ENCODE measurements around the gene SLC8A1.

Gene SLC8A1

GRCh38 chr2:40348038-40348437 lies 103.9 kb downstream of the SLC8A1 start:
- no peak for DNase-seq

GRCh38 chr2:40346535-40347354 lies 105.1 kb downstream of the SLC8A1 start:
- no peak for DNase-seq

- DNase-seq, result no peak
Observed at GRCh38 chr2:40344364-40344763, 107.5 kb downstream of the SLC8A1 start.

GRCh38 chr2:40343902-40344301 lies 108.0 kb downstream of the SLC8A1 start:
- no peak for DNase-seq

GRCh38 chr2:40341198-40341597 lies 110.7 kb downstream of the SLC8A1 start:
- no peak for DNase-seq

DNA sequence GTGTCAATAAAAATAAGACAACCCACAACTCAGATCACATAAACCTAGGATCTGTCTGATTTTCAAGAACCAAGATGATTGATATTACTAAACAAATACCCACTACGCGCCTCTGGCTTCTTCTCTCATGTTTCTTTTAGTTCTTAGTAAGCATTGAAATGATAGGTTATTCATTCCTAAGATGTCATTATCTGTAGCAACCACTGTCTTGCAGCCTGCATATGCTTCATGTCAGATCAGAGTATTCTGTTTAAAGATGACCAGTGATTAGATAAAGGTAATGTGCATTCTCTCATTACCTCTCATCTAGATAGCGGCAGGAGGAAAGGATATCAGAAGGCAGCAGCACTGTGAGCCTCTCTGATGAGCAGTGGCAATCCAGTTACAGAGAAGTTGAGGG lies 112.9 kb downstream of the SLC8A1 start:
- DNase-seq, result no peak

DNA sequence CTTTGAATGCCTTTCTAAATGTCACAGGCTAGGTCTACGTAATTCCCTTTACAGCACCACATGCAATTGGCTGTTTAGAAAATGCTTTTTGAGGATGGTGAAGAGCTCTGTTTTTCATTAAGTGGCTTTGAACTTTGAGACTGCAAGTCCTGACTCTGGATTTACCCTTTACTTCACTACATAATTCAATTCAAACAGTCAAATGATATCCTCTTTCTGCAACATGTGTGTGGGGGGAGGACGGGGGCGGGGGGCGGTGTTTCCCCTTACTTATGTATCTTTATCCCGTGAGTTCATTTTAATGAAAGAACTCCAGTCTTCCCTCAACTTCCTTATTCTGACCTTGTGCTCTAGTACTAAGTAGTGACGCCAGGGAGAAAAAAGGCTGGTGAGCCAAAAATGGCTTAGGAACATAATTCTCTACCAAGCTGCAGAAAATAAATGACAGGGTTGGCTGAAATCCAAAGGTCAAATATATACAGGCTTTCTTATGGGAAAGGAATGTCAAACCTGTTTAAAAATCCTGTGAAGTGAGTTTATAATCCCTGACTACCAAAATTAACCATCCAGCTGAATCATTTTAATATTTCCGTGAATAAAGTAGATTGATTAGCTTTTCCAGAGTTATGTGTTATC lies 119.6 kb downstream of the SLC8A1 start:
- no peak for DNase-seq

GRCh38 chr2:40330096-40330495 lies 121.8 kb downstream of the SLC8A1 start:
- DNase-seq, result no peak

GRCh38 chr2:40329739-40330030 lies 122.2 kb downstream of the SLC8A1 start:
- no peak for DNase-seq

DNA sequence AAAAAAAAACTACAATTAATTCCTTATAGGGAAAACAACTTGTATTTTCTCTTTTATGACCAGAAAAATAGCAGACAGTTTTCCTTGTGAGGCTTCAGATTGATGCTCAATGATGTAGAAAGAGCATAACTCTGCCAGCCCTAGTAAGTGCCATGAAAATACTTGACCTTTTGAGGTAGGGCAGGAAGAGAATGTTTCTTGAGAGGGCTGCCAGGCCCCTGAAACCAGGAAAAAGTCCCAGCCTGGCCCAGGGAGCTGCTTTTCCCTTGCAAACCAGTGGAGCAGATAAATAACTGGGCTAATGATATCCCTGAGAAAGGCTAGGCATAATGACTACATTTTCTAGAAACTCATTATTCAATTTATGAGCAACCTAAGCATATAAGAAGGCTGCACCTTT lies 126.8 kb downstream of the SLC8A1 start:
- DNase-seq, result no peak

- no peak for DNase-seq
Observed at GRCh38 chr2:40324656-40325055, 127.2 kb downstream of the SLC8A1 start.

GRCh38 chr2:40321822-40322221 lies 130.1 kb downstream of the SLC8A1 start:
- no peak for DNase-seq

GRCh38 chr2:40321016-40321623 lies 130.8 kb downstream of the SLC8A1 start:
- no peak for DNase-seq

DNA sequence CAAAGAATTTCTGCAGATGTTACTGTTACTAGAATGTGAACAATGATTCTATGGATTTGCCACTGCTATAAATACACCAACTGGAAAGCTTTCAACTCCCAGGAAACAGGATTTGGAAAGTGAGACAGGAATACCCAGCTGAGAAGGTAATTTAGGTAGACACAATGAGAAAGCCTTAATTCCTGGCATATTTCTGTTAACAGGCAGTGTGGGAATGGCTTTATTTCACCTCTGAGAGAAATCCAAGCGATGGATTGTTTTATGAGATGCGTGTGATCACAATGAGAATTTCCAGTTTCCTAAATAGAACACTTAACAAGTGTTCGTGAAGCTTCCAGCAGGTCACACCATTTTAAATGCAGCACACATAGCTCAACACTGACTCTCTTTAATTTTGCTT lies 133.0 kb downstream of the SLC8A1 start:
- DNase-seq, result no peak

- DNase-seq, result no peak
Observed at GRCh38 chr2:40317761-40318160, 134.1 kb downstream of the SLC8A1 start.

- no peak for DNase-seq
Observed at GRCh38 chr2:40317046-40317445, 134.8 kb downstream of the SLC8A1 start.

DNA sequence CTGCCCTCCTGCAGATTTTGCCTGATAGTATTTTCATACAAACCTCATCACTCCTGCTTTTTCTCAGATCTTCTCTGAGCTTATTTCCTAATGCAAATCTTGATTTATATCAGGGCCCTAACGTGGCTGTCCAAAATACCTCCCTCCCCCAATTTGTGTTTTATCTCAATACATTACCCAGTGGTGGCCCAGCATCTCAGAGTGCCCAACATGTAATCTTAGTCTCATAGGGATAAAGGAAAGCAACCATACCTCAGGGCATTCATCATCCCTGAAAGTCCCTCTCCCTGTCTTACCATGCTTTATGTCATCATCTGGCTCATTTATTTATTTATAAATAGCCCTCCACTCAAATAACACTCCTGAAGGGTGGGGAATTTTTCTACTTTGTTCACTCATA lies 135.3 kb downstream of the SLC8A1 start:
- DNase-seq, result no peak

DNA sequence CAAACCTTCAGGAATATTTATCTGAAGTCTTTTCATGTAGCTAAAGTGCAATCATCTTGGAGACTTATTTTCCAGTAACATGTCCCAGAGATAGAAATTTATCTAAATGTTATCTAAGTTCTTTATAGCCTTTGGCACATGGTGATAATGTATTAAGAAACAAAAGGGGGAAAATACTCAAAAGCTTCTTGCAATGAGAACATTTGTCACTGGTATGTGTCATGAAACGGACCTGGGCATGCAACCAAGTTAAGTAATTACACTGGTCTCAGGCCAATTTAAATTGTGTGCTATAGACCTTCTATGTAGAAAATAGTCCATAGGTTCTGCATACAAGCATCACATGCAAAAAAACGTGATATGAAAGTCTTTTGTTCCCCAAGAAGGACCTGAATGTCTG lies 136.2 kb downstream of the SLC8A1 start:
- peak; percentile 7 for DNase-seq

DNA sequence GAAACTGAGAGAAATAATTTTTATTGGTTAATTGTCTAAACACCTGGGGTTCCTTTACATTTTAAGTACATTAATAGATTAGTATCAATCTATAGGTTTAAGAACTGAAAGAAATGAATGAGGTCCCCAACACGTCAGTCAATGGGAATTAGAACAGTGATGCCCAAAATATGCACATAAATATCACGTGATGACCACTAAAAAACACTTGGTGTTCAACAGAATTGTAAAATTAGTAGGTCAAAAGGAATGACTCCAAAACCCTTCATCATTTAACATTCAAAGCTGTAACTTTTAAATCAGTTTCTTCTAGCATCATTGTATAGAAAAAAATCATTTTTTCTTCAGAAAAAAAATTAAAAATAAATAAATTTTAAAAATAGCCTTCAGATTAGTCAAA lies 140.9 kb downstream of the SLC8A1 start:
- no peak for DNase-seq

GRCh38 chr2:40310303-40310702 lies 141.6 kb downstream of the SLC8A1 start:
- DNase-seq, result no peak

DNA sequence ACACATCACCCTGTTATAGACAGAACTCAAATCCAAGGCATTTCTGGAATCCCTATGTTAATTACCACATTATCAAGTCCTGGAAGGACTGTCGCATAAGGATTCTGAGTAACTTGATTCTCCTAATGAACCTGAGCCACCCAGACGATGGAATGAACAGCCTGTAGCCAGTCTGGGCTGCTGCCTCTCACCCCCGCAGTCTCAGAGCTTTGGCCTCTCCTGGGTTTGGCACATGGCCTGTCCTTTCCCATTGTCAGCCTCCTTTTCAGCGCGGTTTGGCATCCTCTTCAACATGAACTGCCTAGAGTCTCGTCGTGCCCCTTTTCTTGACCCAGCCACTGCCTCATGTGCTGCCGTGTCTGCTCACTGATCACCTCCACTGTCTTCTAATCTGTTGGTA lies 147.6 kb downstream of the SLC8A1 start:
- DNase-seq, result no peak

- no peak for DNase-seq
Observed at GRCh38 chr2:40303746-40304145, 148.1 kb downstream of the SLC8A1 start.

DNA sequence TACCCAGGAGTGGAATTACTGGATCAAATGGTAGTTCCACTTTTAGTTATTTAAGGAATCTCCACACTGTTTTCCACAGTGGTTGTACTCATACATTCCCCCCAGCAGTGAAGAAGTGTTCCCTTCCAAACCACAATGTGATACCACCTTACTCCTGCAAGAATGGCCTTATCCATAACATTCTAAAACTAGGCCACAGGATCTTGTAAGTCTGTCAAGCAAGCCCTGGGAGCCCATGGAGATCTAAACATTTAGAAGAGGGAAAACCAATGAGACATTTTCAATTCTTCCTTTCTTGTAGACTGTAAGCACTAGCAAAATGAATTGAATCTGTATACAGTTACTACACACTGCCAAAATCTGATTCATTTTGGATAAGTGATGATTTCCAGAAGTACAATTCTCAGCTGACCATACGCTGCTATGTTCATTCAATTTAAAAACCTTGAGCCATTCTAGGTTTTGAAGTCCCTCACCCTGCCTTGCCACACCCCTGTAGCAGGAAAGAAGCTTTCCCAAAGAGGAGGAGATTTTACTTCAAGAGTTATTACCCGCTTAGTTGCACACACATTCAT lies 149.1 kb downstream of the SLC8A1 start:
- DNase-seq, result no peak

GRCh38 chr2:40300391-40300790 lies 151.5 kb downstream of the SLC8A1 start:
- DNase-seq, result no peak
